ENCODE results near the gene ALMS1. TPM values are rescaled to one million over a fixed set of nuclear protein-coding genes. Genes with fewer than 3 reads are reported as not detected.
"Not testable (repeated sequence)": the region's sequence is repeated elsewhere in the genome, so short reads cannot be mapped to it uniquely, and the experiment has no call there.

ALMS1 gene
- total and polyA plus RNA-seq, 7 donors: 3.7 to 8.2 (median 6.0) TPM

GRCh38 chr2:73624625-73625024 is 239.0 kb downstream of the ALMS1 start:
- H3K4me1 ChIP-seq; H3K36me3 ChIP-seq (ENCODE audit: insufficient read depth in 1 of 2, low read depth in 1 of 2); H3K4me3 ChIP-seq; H3K27ac ChIP-seq; H3K9me3 ChIP-seq; intact Hi-C loops (cut with DNase I); H3K27me3 ChIP-seq (ENCODE audit: insufficient read depth in 3 of 3, low read length in 2 of 3); ATAC-seq; DNase-seq: not testable (repeated sequence)
- WGBS, 3 donors: 50 to 80% (median 65%) methylated on average over 1 to 8 of the region's 9 CpGs

GRCh38 chr2:73626237-73626636 is 240.6 kb downstream of the ALMS1 start:
- H3K4me3 ChIP-seq: not testable (repeated sequence)
- 45 to 58% (median 50%) methylated on average over 3 to 4 of the region's 5 CpGs for WGBS, 3 donors

GRCh38 chr2:73628493-73628892 is 242.9 kb downstream of the ALMS1 start:
- WGBS, 3 donors: 80 to 88% (median 84%) methylated on average over 2 of the region's 2 CpGs
- intact Hi-C loops (cut with DNase I); H3K9me3 ChIP-seq; H3K27me3 ChIP-seq (ENCODE audit: insufficient read depth in 3 of 3, low read length in 2 of 3); H3K4me1 ChIP-seq; H3K27ac ChIP-seq; H3K36me3 ChIP-seq (ENCODE audit: insufficient read depth in 1 of 2, low read depth in 1 of 2); H3K4me3 ChIP-seq; DNase-seq; ATAC-seq: not testable (repeated sequence)

More at GRCh38 chr2:73626237-73626636, 240.6 kb downstream of the ALMS1 start:
- H3K36me3 ChIP-seq (ENCODE audit: insufficient read depth in 1 of 2, low read depth in 1 of 2); H3K27ac ChIP-seq; H3K27me3 ChIP-seq (ENCODE audit: insufficient read depth in 3 of 3, low read length in 2 of 3); ATAC-seq; H3K4me1 ChIP-seq; intact Hi-C loops (cut with DNase I); DNase-seq; H3K9me3 ChIP-seq: not testable (repeated sequence)

GRCh38 chr2:73630662-73631266 is 245.1 kb downstream of the ALMS1 start:
- intact Hi-C loops (cut with DNase I); H3K27ac ChIP-seq; H3K27me3 ChIP-seq (ENCODE audit: insufficient read depth in 3 of 3, low read length in 2 of 3); H3K36me3 ChIP-seq (ENCODE audit: insufficient read depth in 1 of 2, low read depth in 1 of 2); DNase-seq; H3K4me1 ChIP-seq; H3K9me3 ChIP-seq; H3K4me3 ChIP-seq: not testable (repeated sequence)
- 40 to 49% (median 42%) methylated on average over 2 of the region's 2 CpGs for WGBS, 3 donors
- ATAC-seq: peak in 2 of 4 donors; percentile 57 to 68
- TF ChIP-seq CTCF (IDR thresholded peaks at IDR 0.05): peak; percentile 44

GRCh38 chr2:73636977-73637376 is 251.3 kb downstream of the ALMS1 start:
- H3K27ac ChIP-seq; H3K9me3 ChIP-seq; intact Hi-C loops (cut with DNase I); DNase-seq; H3K36me3 ChIP-seq (ENCODE audit: insufficient read depth in 1 of 2, low read depth in 1 of 2); H3K4me3 ChIP-seq; H3K27me3 ChIP-seq (ENCODE audit: insufficient read depth in 3 of 3, low read length in 2 of 3); ATAC-seq; H3K4me1 ChIP-seq: not testable (repeated sequence)

- ATAC-seq: no peak
- Histone ChIP-seq H3K4me3 (no peak overlapping the region), H3K27ac (no peak overlapping the region), H3K27me3 (ENCODE audit: insufficient read depth in 3 of 3, low read length in 2 of 3) (no peaks in the 10 kb centered on the region), H3K9me3 (no peaks in the 10 kb centered on the region), H3K4me1 (no peaks in the 10 kb centered on the region), H3K36me3 (ENCODE audit: insufficient read depth in 1 of 2, low read depth in 1 of 2) (no peaks in the 10 kb centered on the region)
- no peak for DNase-seq
- intact Hi-C loops (cut with DNase I): no loop called here
- 95 to 100% (median 96%) methylated on average over 1 of the region's 1 CpG for WGBS, 3 donors
- no peak for TF ChIP-seq CTCF (IDR thresholded peaks at IDR 0.05)
Measured at GRCh38 chr2:73638429-73638828, 252.8 kb downstream of the ALMS1 start.

GRCh38 chr2:73640511-73640911 is 254.9 kb downstream of the ALMS1 start:
- intact Hi-C loops (cut with DNase I): no loop called here
- no peaks in the 10 kb centered on the region for H3K9me3 ChIP-seq
- 26 to 33% (median 30%) methylated on average over 1 of the region's 1 CpG for WGBS, 3 donors
- no peaks in the 10 kb centered on the region for H3K4me1 ChIP-seq
- H3K4me3 ChIP-seq: no peak overlapping the region
- TF ChIP-seq CTCF (IDR thresholded peaks at IDR 0.05): no peak
- no peak overlapping the region for H3K27ac ChIP-seq
- no peak for DNase-seq
- no peaks in the 10 kb centered on the region for H3K27me3 ChIP-seq (ENCODE audit: insufficient read depth in 3 of 3, low read length in 2 of 3)
- no peaks in the 10 kb centered on the region for H3K36me3 ChIP-seq (ENCODE audit: insufficient read depth in 1 of 2, low read depth in 1 of 2)
- no peak for ATAC-seq
